ENCODE results near the gene CLASP1.

CLASP1 gene

GRCh38 chr2:121536850-121537557 is 112.3 kb downstream of the CLASP1 start:
- no peak for DNase-seq

DNA sequence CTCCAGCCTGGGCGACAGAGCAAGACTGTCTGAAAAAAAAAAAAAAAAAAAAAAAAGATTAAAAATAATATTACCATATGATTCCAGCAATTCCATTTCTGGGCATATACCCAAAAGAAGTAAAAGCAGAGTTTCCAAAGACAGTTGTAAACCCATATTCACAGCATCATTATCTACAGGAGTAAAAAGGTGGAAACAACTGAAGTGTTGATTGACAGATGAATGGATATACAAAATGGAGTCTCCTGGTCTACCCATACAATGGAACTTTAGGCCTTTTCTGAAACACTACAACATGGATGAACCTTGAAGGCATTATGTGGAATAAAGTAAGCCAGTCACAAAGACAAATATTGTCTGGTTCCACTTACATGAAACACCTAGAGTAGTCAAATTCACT is 112.9 kb downstream of the CLASP1 start:
- no peak for DNase-seq

GRCh38 chr2:121534007-121534406 is 115.3 kb downstream of the CLASP1 start:
- no peak for DNase-seq

DNA sequence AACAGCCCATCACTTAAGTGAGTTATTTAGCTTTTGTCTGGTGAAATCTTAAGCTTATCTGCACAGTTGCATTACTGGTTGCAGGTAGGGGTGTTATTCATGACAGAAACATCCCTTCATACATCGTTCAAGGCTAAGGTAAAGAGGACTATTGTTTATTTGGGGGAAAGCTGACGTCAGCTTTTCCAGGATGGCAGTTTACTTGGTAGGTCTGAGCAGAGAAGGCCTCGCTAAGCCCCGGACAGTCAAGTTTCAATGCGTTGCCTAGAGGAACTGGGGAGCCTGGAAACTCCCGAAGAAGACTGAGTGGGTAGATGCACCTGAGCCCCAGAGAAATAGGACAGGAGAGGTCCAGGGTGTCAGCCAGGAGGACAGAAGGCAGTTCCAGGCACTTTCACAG is 116.4 kb downstream of the CLASP1 start:
- DNase-seq, result no peak

- DNase-seq, result peak; percentile 43
Observed at GRCh38 chr2:121532347-121532766, 116.9 kb downstream of the CLASP1 start.

- peak; percentile 75 for DNase-seq
Observed at GRCh38 chr2:121530212-121530705, 119.0 kb downstream of the CLASP1 start.

DNA sequence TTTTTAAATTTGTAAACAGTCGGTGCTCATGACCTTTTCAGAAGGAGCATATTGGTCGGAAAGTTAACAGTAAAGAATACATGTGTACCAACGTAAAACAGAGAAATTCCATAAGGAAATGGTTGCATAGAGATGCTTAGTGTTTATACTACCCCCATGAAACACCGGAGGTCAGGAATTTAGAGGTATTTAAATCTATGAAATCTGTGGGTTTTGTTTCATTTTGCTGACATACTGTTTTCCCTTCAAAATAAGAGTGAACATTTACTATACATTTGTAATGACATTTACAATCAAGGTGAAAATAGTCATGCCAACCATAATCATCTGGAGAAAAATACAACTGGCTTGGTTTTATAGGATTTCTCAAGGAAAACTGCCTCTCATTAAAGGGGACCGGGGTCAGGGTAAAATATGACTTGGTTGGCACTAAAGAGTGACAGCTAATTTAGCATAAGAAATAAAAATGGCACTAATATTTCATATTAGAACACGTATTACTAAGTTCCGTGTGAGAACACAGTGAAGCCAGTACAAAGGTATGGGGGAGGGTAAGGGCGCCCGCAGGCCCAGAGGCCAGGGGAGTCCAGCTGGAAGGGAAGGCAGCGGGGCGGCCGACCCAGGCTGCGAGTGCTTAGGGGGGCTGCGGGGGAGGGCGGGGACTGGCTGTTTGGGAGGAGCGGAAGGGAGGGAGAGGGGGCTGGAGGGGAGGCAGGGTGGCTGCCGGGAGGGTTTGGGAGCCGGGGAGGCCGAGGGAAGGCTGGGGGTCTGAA is 119.6 kb downstream of the CLASP1 start:
- peak; percentile 65 for DNase-seq

DNA sequence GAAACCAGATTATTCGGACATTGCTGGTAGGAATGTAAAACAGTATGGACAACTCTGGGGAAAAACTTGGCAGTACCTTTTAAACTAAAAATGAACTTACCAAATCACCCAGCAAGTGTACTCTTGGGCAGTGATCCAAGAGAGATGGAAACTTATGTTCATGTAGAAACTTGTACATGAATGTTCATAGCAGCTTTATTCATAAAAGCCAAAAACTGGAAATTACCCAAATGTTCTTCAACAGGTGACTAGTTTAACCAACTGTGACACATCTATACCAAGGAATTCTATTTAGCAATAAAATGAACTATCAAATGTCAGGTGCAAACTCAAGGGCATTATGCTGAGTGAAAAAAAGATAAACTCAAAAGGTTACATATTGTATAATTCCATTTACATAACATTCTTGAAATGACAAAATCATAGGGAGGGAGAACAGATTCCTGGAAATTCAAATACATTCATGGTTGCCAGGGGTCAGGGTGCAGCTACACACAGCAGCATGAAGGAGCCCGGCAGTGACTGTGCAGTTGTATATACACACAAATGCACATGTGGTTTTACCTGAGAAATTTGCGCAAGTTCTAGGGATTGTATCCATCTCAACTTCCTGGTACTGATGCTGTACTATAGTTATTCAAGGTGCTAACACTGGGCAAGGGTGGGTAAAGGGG is 122.1 kb downstream of the CLASP1 start:
- no peak for DNase-seq

DNA sequence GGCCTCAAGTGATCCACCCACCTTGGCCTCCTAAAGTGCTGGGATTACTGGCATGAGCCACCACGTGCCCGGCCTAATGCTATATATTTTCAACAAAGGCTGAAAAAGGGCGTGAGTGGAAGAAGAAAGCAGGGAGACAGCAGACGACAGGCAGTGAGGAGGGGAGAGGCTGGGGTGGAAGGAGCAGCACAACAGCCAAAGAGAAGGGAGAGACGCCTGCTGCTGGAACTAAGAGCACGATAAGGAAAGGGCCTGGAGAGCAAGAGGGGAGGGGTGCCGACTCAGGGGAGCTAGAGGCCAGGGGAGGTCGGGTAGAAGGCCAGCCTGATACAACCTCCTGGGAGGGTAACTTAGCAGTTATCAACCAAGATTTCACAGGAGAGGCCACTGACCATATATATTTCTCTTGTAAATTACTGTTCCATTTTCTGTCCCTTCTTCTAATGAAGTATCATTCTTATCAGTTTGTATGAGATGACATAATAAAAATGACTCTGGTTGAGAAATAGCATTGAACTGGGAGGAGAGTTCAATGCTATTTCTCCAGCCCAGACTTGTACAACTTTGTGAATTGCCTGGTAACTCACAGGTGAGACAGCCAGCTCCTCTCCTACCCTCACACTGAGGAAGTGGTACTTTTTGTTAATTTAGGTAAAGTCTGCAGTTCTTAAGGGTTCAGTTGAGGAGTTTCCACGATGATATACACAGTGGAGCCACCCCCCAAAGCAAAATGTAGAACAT is 124.4 kb downstream of the CLASP1 start:
- DNase-seq, result no peak

DNA sequence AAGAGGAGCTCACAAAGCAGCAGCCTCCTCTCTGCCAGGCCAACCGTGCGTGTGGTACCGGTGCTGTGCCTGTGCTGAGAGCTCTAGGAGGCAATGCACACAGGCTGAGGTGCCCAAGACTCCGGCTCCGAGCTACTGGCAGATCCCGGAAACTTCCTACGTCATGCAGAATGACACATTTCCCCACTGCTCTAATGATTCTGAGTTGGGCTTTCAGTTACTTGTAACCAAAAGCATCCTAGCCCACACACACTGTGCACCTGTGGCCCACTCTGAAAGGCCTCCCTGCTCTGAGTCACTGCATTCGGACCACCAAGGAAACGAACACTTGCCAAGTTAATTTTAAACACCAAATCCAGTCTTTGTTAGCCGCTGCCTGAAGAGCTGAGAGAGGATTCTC is 127.9 kb downstream of the CLASP1 start:
- DNase-seq, result no peak

- no peak for DNase-seq
Observed at GRCh38 chr2:121520641-121520994, 128.6 kb downstream of the CLASP1 start.

DNA sequence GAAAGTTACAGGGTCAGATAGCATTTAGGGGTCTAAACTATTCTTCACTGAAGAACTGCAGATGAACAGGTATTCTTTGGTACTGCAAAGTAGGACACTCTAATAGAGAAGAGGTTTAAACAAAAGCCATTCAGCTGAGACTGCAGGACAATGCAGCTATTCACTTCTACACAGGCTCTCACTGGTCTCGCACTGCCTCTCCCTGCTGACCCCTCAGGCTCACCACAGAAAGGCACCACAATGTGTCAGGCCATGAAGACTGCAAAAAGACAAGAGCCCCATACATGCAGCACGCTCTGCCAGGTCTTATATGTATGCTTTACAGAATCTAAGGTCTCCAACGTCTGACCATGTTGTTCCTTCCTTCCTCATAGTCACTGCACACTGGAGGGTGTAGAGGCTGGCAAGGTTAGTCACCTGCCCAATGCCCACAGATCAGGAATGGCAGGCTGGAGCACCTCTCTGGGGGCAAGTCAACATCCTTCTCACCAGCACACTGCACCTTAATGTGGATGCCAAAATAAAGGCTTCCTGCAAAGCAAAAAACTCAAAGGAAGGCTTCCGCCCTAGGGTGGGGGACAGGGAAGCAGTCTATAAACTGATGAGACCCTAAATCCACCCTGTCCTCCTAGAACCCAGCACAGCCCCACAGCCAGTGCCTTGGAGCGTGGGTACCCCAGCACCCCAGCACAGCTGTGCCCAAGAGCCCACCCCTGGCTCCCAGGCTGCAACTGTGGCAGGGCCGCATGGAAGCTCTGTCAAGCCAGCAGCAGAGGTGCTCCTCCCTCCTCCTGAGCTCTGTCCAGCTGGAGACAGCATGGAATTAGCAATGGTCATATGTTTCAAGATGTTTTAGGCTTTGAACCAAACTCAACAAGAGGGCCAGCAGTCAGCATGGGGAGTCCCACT is 129.3 kb downstream of the CLASP1 start:
- no peak for DNase-seq

DNA sequence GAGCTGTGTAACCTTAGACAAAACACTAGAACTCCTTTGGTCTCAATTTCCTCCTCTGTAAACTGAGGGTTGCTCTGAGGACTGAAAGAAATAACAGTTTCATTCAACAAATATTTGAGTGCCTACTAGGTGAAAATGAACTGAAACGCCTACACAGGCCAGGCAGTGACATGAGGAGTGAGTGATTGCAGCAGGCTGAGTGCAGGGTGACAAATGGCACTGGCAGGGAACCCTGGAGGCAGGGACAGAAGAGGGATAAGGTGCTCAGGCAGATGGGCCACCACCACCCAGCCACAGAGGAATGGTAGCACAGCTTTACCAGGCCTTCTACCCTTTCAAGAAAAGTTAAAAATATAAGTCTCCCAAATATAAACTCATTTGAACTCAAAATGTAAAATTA is 130.1 kb downstream of the CLASP1 start:
- DNase-seq, result no peak

DNA sequence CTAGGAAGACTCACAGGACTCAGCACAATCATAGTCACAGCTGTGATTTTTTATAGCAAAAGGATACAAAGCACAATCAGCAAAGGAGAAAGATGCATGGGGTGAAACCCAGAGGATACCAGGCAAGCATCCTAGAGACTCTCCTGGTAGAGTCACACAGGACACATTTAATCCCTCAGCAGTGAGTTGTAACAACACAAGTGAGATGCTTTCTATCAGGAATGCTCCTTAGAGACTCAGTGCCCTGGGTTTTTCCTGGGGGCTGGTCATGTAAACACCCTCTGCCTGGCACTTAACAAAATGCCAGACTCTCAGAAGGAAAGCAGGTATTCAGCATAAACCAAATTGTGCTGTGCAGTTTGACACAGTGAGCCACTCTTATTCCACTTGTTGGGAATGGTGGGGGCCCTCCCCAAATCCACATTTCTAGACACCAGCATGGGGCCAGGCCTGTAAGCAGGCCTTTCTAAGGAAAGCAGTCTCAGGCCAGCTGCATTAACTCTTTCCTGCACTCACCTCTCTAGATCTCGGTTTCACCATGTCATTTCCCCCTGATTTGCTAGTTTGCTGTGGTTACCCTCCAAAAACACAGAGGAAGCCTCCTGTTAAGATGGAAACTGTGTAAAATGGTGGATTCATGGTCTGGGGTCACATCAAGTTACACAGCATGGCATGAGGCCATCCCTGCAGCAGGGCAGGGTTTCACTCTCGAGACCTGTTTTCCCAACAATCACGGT is 135.5 kb downstream of the CLASP1 start:
- no peak for DNase-seq

DNA sequence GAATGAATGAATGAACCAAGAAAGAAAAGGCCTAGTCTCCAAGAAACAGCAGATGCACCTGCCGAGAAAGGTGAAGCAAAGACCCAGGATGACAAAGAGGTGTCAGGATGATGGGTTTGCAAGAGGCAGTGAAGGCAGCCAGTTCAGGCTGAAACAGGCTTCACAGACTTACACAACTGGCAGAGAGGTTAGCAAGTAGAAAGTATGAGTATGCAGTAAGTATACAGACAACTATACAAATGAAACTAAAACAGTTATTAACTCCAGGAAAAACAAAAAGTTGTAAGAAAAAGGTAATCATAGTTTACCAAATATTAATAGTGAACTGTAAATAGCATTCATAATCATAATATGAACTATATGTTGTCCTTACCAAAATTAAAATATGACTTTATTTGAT is 138.4 kb downstream of the CLASP1 start:
- no peak for DNase-seq

DNA sequence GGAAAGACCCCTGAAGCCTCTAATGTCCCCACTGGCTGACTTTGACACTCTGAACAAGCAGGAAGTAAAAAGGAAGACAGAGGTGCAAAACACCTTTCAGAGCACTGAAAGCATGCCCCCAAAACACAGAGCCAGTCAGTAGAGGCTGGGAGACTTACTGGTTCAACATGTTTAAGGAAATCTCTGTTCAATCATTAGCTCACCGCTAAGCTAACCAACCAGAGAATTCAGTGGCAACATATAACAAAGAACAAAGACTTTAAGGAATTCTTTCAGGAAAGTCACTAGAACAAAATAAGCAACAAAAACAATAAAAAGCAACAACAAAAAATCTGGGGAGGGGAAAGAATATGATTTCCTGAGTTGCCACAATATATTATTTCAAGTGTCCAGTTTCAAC is 142.6 kb downstream of the CLASP1 start:
- DNase-seq, result no peak

- no peak for DNase-seq
Observed at GRCh38 chr2:121505986-121506586, 143.2 kb downstream of the CLASP1 start.

GRCh38 chr2:121505005-121505404 is 144.3 kb downstream of the CLASP1 start:
- peak; percentile 76 for DNase-seq

DNA sequence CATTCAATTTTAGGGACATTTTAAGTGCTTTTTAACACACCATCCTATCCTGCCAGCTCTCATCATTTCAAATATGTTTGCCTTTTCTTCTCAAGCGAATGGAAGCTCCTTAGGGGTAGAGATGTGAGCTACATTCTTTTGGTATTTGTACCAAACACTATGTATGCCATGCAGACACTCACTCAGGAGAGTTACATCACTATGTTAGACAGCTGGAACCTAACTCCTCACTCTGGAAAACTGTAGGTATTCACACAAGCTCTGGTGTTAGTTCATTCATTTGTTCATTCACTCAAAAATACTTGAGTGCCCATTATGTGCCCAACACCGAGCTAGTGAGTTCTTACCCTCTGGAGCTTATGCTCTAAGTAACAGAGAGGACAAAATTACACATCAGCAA is 144.9 kb downstream of the CLASP1 start:
- no peak for DNase-seq

DNA sequence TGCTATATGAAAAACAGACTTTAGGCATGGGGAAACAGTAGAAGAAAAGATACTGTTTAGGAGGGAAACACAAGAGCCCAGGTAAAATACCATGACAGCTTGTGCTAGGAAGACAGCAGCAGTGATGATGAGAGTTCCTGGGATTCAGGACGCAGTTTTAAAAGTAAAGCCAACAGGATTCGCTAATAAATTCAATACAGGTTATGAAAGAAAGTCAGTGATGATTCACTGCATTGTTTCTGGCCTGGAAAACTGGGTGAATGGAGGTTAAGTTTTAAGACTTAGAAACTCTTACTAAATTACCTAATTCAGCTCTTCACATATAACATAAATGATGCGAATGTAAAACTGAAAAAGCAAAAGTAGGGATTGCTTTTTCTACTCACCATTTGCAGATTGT is 146.5 kb downstream of the CLASP1 start:
- DNase-seq, result no peak

DNA sequence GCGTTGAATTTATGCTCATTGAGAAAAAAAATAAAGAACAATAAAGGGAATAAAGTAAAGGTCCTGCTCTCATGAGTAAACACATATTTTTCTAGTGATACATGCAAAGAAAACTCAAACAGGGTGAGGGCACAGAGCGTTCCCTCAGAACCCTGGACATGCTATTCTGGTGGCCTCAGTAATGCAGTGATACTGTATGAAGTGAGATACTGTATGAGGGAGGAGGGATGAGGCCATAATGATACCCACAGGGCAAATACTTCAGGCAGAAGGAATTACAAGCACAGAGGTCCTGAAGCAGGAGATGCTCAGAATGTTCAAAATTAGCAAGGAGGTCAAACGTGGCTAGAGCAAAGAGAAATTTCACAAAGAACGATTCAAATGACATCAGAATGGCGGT is 147.0 kb downstream of the CLASP1 start:
- DNase-seq, result peak; percentile 81

Measured in fibroblast of skin of back (primary cell).